HG03575 (cell line): ENCODE data around the gene IQCH.

ENCODE experiments used
- ATAC-seq: cut with Tn5 transposase; IDR thresholded peaks from one replicate; pipeline ENCODE4 v1.9.1; 2021; ENCODE audit not compliant: unreplicated experiment, insufficient number of reproducible peaks, low FRiP score; ENCODE audit errors: extremely low read depth

IQCH gene

GRCh38 chr15:67463488-67463887 lies 208.9 kb downstream of the IQCH start:
- no peak for ATAC-seq

- no peak for ATAC-seq
Observed at GRCh38 chr15:67465196-67465952, 210.8 kb downstream of the IQCH start.

GRCh38 chr15:67468416-67468815 lies 213.8 kb downstream of the IQCH start:
- no peak for ATAC-seq

- no peak for ATAC-seq
Observed at GRCh38 chr15:67469680-67470079, 215.1 kb downstream of the IQCH start.

- no peak for ATAC-seq
Observed at GRCh38 chr15:67472957-67473356, 218.4 kb downstream of the IQCH start.

- no peak for ATAC-seq
Observed at GRCh38 chr15:67474405-67475110, 220.0 kb downstream of the IQCH start.

GRCh38 chr15:67479781-67480505 lies 225.4 kb downstream of the IQCH start:
- no peak for ATAC-seq

- no peak for ATAC-seq
Observed at GRCh38 chr15:67480741-67481140, 226.2 kb downstream of the IQCH start.

GRCh38 chr15:67481680-67482079 lies 227.1 kb downstream of the IQCH start:
- ATAC-seq = no peak

GRCh38 chr15:67495585-67495984 lies 241.0 kb downstream of the IQCH start:
- ATAC-seq = no peak

- no peak for ATAC-seq
Observed at GRCh38 chr15:67501177-67501835, 246.7 kb downstream of the IQCH start.

- no peak for ATAC-seq
Observed at GRCh38 chr15:67501836-67502461, 247.4 kb downstream of the IQCH start.

GRCh38 chr15:67504056-67504455 lies 249.5 kb downstream of the IQCH start:
- ATAC-seq = no peak

GRCh38 chr15:67504796-67505195 lies 250.2 kb downstream of the IQCH start:
- no peak for ATAC-seq

- no peak for ATAC-seq
Observed at GRCh38 chr15:67505675-67506572, 251.3 kb downstream of the IQCH start.

GRCh38 chr15:67506775-67507747 lies 252.5 kb downstream of the IQCH start:
- no peak for ATAC-seq

- ATAC-seq = no peak
Observed at GRCh38 chr15:67508407-67508806, 253.8 kb downstream of the IQCH start.
